ENCODE data around the gene NECAP2.

GRCh38 chr1:16464917-16465625 is 24.5 kb downstream of the NECAP2 start:
- TF ChIP-seq CTCF (conservative IDR thresholded peaks at IDR 0.05; ENCODE audit: low read length) (no peak), EZH2phosphoT487 (IDR thresholded peaks at IDR 0.05; ENCODE audit: borderline replicate concordance, low read depth, low read length) (no peak)

Measured in OCI-LY7 (cell line).